Mesendoderm (in vitro differentiated cells): ENCODE measurements around the gene ERBIN. TPM values are rescaled to one million over a fixed set of nuclear protein-coding genes. Genes with fewer than 3 reads are reported as not detected.
"Not testable (repeated sequence)": the region's sequence is repeated elsewhere in the genome, so short reads cannot be mapped to it uniquely, and the experiment has no call there.

Source experiments
- DNase-seq: peaks from one replicate; pipeline ENCODE4 v3.0.0; 2013
- H2AK5ac ChIP-seq: 2 replicates; pipeline ENCODE4 v1.6.1; 2013; ENCODE audit warnings: low read length, inconsistent platforms
- H2BK120ac ChIP-seq: 2 replicates; pipeline ENCODE4 v1.6.1; 2013; ENCODE audit warnings: low read depth, mild to moderate bottlenecking, low read length, moderate library complexity, mixed read lengths
- H2BK15ac ChIP-seq: replicated peaks from 2 replicates; pipeline ENCODE4 v1.6.1; 2013; ENCODE audit warnings: low read depth, mild to moderate bottlenecking, moderate library complexity
- H2BK5ac ChIP-seq: 2 replicates; pipeline ENCODE4 v1.6.1; 2013; ENCODE audit warnings: low read length, inconsistent platforms
- H3K18ac ChIP-seq: 2 replicates; pipeline ENCODE4 v1.6.1; 2013; ENCODE audit warnings: mild to moderate bottlenecking, low read length, mixed read lengths
- H3K23ac ChIP-seq: one replicate; pipeline ENCODE4 v1.6.1; 2013; ENCODE audit warnings: low read length
- H3K27ac ChIP-seq: 2 replicates; pipeline ENCODE4 v1.5.1; 2013; ENCODE audit warnings: low read depth, mild to moderate bottlenecking, inconsistent platforms, low read length, moderate library complexity
- H3K27me3 ChIP-seq: 2 replicates; pipeline ENCODE4 v1.6.1; 2013; ENCODE audit warnings: low read length, control low read depth, mild to moderate bottlenecking, inconsistent platforms; ENCODE audit not compliant: insufficient read depth, poor library complexity
- H3K36me3 ChIP-seq: 2 replicates; pipeline ENCODE4 v1.6.1; 2013; ENCODE audit warnings: low read length, inconsistent platforms; ENCODE audit not compliant: control insufficient read depth, insufficient read depth
- H3K4ac ChIP-seq: one replicate; pipeline ENCODE4 v1.6.1; 2013; ENCODE audit warnings: low read depth, mild to moderate bottlenecking, low read length, moderate library complexity
- H3K4me1 ChIP-seq: 2 replicates; pipeline ENCODE4 v1.6.1; 2013; ENCODE audit warnings: low read depth, low read length, inconsistent platforms; ENCODE audit not compliant: control insufficient read depth
- H3K4me2 ChIP-seq: 2 replicates; pipeline ENCODE4 v1.6.1; 2013; ENCODE audit warnings: low read length
- H3K4me3 ChIP-seq: 2 replicates; pipeline ENCODE4 v1.5.1; 2013; ENCODE audit warnings: mild to moderate bottlenecking, low read length
- H3K56ac ChIP-seq: one replicate; pipeline ENCODE4 v1.6.1; 2013; ENCODE audit warnings: low read length
- H3K79me1 ChIP-seq: 2 replicates; pipeline ENCODE4 v1.6.1; 2013; ENCODE audit warnings: low read length, inconsistent platforms
- H3K79me2 ChIP-seq: 2 replicates; pipeline ENCODE4 v1.6.1; 2013; ENCODE audit warnings: mild to moderate bottlenecking, low read length; ENCODE audit not compliant: control insufficient read depth, insufficient read depth
- H3K9ac ChIP-seq: 2 replicates; pipeline ENCODE4 v1.6.1; 2013; ENCODE audit warnings: low read length, inconsistent platforms
- H4K5ac ChIP-seq: one replicate; pipeline ENCODE4 v1.6.1; 2013; ENCODE audit warnings: low read length
- H4K8ac ChIP-seq: one replicate; pipeline ENCODE4 v1.6.1; 2013; ENCODE audit warnings: low read depth, mild to moderate bottlenecking, control low read depth, low read length, moderate library complexity
- WGBS: extraction: QIAGEN DNeasy Blood & Tissue Kit; methylation state at CpG from one replicate; pipeline ENCODE4 v1.1.7; 2013; ENCODE audit warnings: low lambda C conversion rate, missing lambda C conversion rate; ENCODE audit not compliant: insufficient coverage; ENCODE audit errors: extremely low coverage; 5-methylcytosine and 5-hydroxymethylcytosine counted together
- polyA plus RNA-seq, 2 experiments: library from polyadenylated mRNA; stranded (reverse); fragments of 200-250 nt; gene quantifications; one replicate each; pipeline ENCODE4 v1.2.3, GENCODE V29; 2013

ERBIN gene, protein sequence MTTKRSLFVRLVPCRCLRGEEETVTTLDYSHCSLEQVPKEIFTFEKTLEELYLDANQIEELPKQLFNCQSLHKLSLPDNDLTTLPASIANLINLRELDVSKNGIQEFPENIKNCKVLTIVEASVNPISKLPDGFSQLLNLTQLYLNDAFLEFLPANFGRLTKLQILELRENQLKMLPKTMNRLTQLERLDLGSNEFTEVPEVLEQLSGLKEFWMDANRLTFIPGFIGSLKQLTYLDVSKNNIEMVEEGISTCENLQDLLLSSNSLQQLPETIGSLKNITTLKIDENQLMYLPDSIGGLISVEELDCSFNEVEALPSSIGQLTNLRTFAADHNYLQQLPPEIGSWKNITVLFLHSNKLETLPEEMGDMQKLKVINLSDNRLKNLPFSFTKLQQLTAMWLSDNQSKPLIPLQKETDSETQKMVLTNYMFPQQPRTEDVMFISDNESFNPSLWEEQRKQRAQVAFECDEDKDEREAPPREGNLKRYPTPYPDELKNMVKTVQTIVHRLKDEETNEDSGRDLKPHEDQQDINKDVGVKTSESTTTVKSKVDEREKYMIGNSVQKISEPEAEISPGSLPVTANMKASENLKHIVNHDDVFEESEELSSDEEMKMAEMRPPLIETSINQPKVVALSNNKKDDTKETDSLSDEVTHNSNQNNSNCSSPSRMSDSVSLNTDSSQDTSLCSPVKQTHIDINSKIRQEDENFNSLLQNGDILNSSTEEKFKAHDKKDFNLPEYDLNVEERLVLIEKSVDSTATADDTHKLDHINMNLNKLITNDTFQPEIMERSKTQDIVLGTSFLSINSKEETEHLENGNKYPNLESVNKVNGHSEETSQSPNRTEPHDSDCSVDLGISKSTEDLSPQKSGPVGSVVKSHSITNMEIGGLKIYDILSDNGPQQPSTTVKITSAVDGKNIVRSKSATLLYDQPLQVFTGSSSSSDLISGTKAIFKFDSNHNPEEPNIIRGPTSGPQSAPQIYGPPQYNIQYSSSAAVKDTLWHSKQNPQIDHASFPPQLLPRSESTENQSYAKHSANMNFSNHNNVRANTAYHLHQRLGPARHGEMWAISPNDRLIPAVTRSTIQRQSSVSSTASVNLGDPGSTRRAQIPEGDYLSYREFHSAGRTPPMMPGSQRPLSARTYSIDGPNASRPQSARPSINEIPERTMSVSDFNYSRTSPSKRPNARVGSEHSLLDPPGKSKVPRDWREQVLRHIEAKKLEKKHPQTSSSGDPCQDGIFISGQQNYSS (N-terminal part only)
- polyA plus RNA-seq (2013, experiment 1 of 2), result 20.2 TPM
- 21.1 TPM for polyA plus RNA-seq (2013, experiment 2 of 2)

DNA sequence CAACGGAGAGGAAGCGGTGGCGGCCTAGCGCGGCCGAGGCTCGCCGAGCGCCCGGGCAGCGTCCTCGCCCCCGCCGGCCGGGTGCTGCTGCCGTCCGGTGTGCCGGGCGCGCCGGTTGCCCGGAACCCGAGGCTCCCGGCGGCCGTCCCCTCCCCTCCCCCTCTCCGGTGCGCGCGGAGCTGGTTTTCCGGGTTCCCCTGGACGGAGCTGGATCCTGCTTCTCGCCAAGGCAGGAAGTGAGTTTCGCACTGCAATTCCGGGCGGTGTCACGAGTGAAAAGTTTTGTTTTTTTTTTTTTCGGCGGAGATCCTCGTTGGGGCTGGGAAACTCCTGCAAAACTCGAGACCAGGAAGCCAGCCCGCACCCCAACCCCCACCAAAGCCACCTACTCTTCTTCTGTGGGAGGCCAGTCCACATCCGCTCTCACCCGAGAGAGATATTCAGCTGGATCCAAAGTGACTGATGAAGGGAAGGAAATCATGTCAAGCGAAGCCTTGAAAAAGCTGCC is at the start of gene ERBIN:
Gene ERBIN, plus strand, starts transcription at position 300 of the 508 bp plus-strand sequence. CDS start 66,144 bp downstream, outside the sequence.
- DNase-seq, result peak; percentile 66
- peak within 1 kb of the TSS; percentile 98 for H3K23ac ChIP-seq
- peaks cover 5% of the 10 kb centered on the region for H3K27me3 ChIP-seq
- H3K9ac ChIP-seq, result peak within 1 kb of the TSS; percentile 96
- peak within 1 kb of the TSS; percentile 96 for H2BK5ac ChIP-seq
- H2BK15ac ChIP-seq, result no peak within 1 kb of the TSS
- peak within 1 kb of the TSS; percentile 100 for H3K56ac ChIP-seq
- no peaks in the 10 kb centered on the region for H3K36me3 ChIP-seq
- no peak within 1 kb of the TSS for H2BK120ac ChIP-seq
- H3K18ac ChIP-seq, result peak within 1 kb of the TSS; percentile 83
- H4K5ac ChIP-seq, result no peak within 1 kb of the TSS
- WGBS, result no CpG with 5 or more reads among the region's 45 CpGs
- peak within 1 kb of the TSS; percentile 66 for H3K4me2 ChIP-seq
- no peak within 1 kb of the TSS for H4K8ac ChIP-seq
- no peaks in the 10 kb centered on the region for H3K79me1 ChIP-seq
- peak within 1 kb of the TSS; percentile 93 for H3K4me3 ChIP-seq
- H3K4ac ChIP-seq, result peak within 1 kb of the TSS; percentile 89
- peaks cover 29% of the 10 kb centered on the region for H3K79me2 ChIP-seq
- no peaks in the 10 kb centered on the region for H3K4me1 ChIP-seq
- H2AK5ac ChIP-seq, result no peak within 1 kb of the TSS
- H3K27ac ChIP-seq, result peak within 1 kb of the TSS; percentile 99

GRCh38 chr5:65876970-65877369 is 49.4 kb upstream of the ERBIN start:
- H3K56ac ChIP-seq, result no peak overlapping the region
- no peak overlapping the region for H3K4me2 ChIP-seq
- no peak overlapping the region for H2BK15ac ChIP-seq
- H2AK5ac ChIP-seq, result no peak overlapping the region
- DNase-seq, result no peak
- no peaks in the 10 kb centered on the region for H3K36me3 ChIP-seq
- H3K4me1 ChIP-seq, result no peaks in the 10 kb centered on the region
- H3K18ac ChIP-seq, result no peak overlapping the region
- H3K79me1 ChIP-seq, result no peaks in the 10 kb centered on the region
- H3K4me3 ChIP-seq, result no peak overlapping the region
- H2BK120ac ChIP-seq, result no peak overlapping the region
- H3K27me3 ChIP-seq, result no peaks in the 10 kb centered on the region
- H3K23ac ChIP-seq, result no peak overlapping the region
- no peak overlapping the region for H3K4ac ChIP-seq
- H4K8ac ChIP-seq, result no peak overlapping the region
- no peaks in the 10 kb centered on the region for H3K79me2 ChIP-seq
- no peak overlapping the region for H3K27ac ChIP-seq
- no peak overlapping the region for H3K9ac ChIP-seq
- H4K5ac ChIP-seq, result no peak overlapping the region
- H2BK5ac ChIP-seq, result no peak overlapping the region
- WGBS, result no CpG with 5 or more reads among the region's 4 CpGs

GRCh38 chr5:65879668-65880256 is 46.6 kb upstream of the ERBIN start:
- H3K79me1 ChIP-seq, H3K36me3 ChIP-seq, H3K27me3 ChIP-seq, H3K4me2 ChIP-seq, H3K27ac ChIP-seq, H3K4me1 ChIP-seq, H4K8ac ChIP-seq, H2AK5ac ChIP-seq, H3K79me2 ChIP-seq, H2BK5ac ChIP-seq, H3K18ac ChIP-seq, H2BK15ac ChIP-seq, H3K4me3 ChIP-seq, H3K56ac ChIP-seq, H3K23ac ChIP-seq, H3K4ac ChIP-seq, H4K5ac ChIP-seq, H3K9ac ChIP-seq, H2BK120ac ChIP-seq, DNase-seq: not testable (repeated sequence)
- WGBS, result no CpG with 5 or more reads among the region's 8 CpGs

DNA sequence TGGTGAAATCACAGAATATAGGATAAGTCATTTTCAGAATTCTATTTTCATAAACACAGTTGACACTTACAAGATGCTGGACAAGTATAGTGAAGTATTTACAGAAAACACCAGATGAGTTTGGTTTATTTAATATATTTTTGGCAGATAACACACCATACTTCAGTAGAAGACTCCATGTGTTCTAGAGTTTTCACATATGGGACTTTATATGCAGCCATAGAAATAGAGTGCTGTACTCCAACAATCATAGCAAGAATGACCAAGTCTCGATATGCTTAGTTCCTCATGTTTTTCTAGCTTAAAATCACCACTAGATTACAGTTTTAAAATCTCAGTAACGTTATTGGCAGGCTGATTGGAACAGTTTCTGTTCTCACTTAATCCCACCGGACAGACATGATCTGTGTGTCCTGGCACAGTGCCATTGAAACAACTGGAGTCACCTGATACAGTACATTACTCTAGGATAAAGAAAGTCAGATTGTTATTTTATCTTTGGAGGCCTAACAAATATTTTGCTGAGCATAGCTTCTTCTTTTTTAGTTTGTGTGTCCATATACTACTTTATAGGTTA is 45.8 kb upstream of the ERBIN start:
- no peak overlapping the region for H3K4ac ChIP-seq
- H3K4me2 ChIP-seq, result no peak overlapping the region
- H4K8ac ChIP-seq, result no peak overlapping the region
- no peaks in the 10 kb centered on the region for H3K36me3 ChIP-seq
- H3K56ac ChIP-seq, result no peak overlapping the region
- no peak overlapping the region for H3K4me3 ChIP-seq
- no peak overlapping the region for H2BK15ac ChIP-seq
- no peak overlapping the region for H3K23ac ChIP-seq
- no CpG with 5 or more reads among the region's 3 CpGs for WGBS
- H2AK5ac ChIP-seq, result no peak overlapping the region
- H3K9ac ChIP-seq, result no peak overlapping the region
- no peak overlapping the region for H3K18ac ChIP-seq
- H3K79me1 ChIP-seq, result no peaks in the 10 kb centered on the region
- H3K27me3 ChIP-seq, result no peaks in the 10 kb centered on the region
- H3K79me2 ChIP-seq, result no peaks in the 10 kb centered on the region
- no peak overlapping the region for H4K5ac ChIP-seq
- H2BK5ac ChIP-seq, result no peak overlapping the region
- no peak overlapping the region for H3K27ac ChIP-seq
- H3K4me1 ChIP-seq, result no peaks in the 10 kb centered on the region
- H2BK120ac ChIP-seq, result no peak overlapping the region
- no peak for DNase-seq

GRCh38 chr5:65882278-65882677 is 44.1 kb upstream of the ERBIN start:
- Histone ChIP-seq H3K56ac (no peak overlapping the region), H3K4me3 (no peak overlapping the region), H4K8ac (no peak overlapping the region), H4K5ac (no peak overlapping the region), H3K36me3 (no peaks in the 10 kb centered on the region), H3K79me1 (no peaks in the 10 kb centered on the region), H3K4me2 (no peak overlapping the region), H2AK5ac (no peak overlapping the region), H2BK15ac (no peak overlapping the region), H2BK120ac (no peak overlapping the region), H3K4me1 (no peaks in the 10 kb centered on the region), H2BK5ac (no peak overlapping the region), H3K4ac (no peak overlapping the region), H3K18ac (no peak overlapping the region), H3K27me3 (no peaks in the 10 kb centered on the region), H3K9ac (no peak overlapping the region), H3K79me2 (no peaks in the 10 kb centered on the region), H3K27ac (no peak overlapping the region), H3K23ac (no peak overlapping the region)
- no CpG with 5 or more reads among the region's 2 CpGs for WGBS
- no peak for DNase-seq
